HG03196 (cell line): ENCODE measurements around the gene CDKN1C.
"Not testable (repeated sequence)": the region's sequence is repeated elsewhere in the genome, so short reads cannot be mapped to it uniquely, and the experiment has no call there.

Source experiments
- ATAC-seq: cut with Tn5 transposase; IDR thresholded peaks from one replicate; pipeline ENCODE4 v1.9.1; 2021; ENCODE audit not compliant: unreplicated experiment

CDKN1C gene

GRCh38 chr11:2909133-2909902 lies 23.7 kb upstream of the CDKN1C start:
- ATAC-seq: no peak

DNA sequence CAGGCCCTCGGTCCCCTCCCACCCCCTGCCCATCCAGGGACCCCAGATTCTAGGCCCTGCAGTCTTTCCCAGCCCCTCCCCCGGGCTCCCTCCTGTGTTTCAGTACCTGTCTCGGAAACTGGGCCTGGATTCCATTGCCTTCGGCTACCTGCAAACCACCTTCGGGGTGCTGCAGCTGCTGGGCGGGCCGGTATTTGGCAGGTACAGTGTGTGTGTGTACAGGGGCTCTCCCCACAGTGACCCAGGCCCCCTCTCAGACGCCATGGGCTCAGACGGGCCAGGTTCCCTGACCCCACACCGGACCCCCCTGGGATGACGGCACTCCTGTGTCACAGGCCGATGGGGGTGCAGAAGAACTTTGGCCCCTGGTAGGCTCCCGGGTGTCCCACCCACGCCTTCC lies 22.6 kb upstream of the CDKN1C start:
- no peak for ATAC-seq

DNA sequence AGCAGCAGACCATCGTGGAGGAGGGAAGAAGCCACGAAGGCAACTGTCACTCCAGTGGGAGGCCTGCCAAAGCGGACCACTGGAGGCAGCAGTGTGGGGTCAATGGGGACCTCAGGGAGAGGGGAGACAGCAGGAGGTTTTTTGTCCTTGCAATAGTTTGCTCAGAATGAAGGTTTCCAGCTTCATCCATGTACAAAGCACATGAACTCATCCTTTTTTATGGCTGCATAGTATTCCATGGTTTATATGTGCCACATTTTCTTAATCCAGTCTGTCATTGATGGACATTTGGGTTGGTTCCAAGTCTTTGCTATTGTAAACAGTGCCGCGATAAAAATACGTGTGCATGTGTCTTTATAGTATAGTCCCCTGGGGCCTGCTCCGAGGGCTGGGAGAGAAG lies 19.7 kb upstream of the CDKN1C start:
- not testable (repeated sequence) for ATAC-seq

- ATAC-seq: no peak
These were observed 18.8 kb upstream of the CDKN1C start for GRCh38 chr11:2904153-2905052.

GRCh38 chr11:2903672-2904011 lies 18.1 kb upstream of the CDKN1C start:
- ATAC-seq: no peak

DNA sequence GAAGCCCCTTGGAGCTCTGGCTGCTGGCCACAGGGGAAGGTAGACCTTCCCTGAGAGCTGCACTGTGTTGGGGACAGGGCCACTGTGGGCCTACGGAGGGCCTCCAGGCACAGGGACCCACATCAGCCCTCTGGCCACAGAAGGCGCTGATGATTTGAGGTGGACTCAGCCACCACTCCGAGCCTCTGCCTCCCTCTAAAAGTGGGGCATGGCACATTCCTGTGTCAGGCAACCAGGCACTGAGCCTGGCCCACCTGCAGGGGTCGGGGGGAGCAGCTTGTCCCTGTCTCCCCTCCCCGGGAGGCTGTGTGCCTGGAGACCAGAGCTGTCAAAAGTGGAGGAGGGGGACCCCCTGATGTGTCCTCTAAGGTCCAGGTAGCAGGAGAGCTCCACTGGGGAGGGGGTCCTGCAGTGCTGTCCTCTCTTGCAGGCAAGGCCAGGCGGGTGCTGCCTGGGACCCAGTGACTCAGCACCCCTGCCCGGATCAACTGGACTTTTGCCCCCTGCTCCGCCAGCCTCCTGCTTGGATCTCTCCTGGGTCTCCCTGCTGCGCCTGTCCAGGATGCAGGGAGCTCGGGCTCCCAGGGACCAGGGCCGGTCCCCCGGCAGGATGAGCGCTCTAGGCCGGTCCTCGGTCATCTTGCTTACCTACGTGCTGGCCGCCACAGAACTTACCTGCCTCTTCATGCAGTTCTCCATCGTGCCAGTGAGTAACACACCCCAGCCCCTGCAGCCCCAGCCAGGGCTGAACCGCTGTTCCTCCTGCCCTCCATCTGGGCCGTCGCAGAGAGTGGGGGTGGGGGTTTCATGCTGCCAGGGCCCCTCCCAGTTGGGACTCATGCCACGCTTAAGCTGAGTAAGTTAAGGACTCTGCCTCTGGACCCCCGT lies 17.5 kb upstream of the CDKN1C start:
- ATAC-seq: no peak

DNA sequence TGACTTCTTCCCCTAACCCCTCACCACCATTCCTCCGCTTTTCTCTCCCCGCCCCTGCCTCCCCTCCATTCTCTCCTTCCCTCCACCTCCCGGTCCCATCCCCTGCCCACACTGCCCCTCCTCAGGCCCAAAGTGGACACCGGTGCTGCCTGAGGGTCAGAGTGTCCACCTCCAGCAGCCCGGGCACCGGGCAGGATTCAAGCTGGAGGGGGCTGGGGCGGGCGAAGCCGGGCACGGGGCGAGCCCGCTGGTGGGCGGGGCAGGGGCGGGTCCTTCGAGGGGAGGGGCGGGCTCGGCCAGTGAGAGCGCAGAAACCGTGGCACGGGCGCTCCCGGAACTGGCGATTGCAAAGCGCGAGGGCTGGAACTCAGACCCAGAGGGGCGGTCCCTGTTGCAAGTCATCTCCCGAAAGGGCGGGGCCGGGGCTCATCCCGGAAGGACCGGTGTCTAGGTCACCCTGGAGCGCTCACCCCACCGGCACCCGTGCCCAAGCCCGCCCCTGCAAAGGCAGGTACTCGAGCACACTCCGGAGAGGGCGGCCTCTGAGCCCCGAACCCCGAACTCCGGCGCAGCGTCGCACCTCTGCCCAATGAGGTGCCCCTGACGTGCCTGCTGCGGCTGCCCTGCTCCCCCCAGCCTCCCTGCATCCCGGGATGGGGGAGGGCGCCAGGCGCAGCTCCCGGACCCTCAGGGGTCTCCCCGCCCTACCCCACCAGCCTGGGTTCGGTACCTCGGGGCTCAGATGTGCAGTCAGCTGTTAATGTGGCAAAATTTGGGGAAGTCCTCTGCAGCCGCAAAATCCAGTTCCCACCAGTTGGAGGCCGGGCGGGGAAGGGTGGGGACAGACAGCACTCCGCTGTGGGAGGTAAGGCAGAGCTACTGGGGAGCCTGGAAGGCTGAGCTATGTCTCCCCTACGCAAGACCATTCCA lies 16.5 kb upstream of the CDKN1C start:
- ATAC-seq: peak; percentile 92

DNA sequence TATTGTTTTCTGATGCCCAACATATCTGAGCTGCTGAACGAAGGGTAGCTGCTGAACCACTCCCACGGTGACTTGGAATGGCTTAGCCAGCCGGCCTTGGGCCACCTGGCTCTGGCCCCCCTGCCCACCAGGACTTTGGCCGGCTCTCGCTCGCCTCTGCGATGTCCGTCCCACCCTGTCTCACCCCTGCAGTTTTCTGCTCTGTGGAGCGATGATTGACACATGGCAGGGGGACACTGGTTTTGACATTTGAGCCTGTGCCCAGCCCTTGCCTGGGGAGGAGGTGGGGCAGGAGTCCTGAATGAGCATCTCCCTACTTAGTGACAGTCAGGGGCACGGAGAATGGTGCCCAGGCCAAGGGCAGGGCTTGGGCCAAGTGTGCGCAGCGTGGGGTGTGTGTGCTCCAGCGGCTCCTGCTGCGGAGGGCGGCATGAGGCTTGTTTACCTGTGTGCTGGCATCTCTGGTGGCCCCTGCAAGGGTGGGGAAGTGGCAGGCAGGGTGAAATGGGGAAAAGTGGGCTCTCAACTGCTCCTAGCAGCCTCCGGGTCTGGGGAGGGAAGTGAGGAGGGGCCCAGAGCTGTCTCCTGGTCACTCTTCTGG lies 15.7 kb upstream of the CDKN1C start:
- ATAC-seq: no peak

DNA sequence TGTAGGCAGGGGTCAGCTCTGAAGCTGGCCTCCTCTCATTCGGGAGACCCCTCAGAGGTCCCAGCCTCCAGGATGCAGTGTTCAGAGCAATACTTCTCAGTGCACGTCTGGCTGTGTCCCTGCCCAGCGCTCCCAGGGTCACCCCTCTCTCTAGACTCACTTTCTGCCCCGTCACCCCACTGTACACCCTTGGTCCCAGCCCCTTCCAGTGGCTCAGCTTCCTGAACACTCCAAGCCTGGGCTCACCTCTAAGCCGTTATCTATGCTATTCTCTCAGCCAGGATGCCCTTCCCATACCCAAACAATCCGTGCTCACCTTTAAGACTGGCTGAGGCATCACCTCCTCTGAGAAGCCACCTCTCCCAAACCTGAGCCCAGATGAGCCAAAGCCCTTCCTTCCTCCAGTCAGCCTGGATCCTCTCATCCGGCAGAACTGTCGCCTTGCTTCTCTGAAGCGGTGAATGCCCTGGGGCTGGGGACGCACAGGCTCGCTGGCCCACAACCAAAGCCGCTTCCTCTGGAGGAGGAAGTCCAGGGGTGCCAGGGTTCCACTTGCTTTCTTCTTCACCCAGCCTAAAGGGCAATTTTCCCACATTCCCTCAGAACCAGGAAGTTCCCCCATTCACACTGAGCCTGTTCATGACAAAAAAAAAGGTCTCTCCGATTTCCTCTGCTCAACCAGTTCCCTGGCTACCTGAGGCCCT lies 13.7 kb upstream of the CDKN1C start:
- no peak for ATAC-seq

DNA sequence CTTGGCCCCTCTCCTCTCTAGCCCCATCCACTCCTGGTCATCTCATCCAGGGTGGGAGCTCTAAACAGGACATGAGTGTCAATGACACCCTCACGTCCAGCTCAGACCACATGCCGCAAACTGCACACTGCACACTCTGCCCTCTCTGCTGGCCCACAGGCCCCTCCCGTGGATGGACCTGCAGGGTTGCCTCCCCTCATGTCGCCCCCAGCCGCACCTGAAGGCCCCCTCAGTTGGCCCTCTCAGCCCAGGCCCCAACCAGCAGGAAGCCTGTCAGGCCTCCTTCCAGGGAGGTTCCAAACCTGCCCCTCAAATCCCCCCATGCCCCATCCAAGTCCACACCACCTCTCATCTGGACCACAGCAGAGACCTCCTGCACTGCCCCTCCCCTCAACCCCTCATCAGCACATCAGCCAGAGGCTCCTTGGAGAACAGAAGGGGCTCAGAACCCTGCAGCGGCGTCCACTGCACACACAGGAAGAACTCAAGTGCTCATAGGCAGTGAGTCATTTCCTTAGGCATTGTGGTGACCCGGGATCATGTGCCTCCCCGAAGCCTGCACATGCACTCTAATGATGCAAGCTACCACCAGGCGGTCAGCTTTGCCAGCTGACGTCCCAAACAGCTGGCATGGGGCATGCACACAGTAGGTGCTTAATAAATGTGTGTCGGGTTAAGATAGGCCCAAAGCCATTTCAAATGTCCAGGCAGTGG lies 12.9 kb upstream of the CDKN1C start:
- ATAC-seq: no peak

DNA sequence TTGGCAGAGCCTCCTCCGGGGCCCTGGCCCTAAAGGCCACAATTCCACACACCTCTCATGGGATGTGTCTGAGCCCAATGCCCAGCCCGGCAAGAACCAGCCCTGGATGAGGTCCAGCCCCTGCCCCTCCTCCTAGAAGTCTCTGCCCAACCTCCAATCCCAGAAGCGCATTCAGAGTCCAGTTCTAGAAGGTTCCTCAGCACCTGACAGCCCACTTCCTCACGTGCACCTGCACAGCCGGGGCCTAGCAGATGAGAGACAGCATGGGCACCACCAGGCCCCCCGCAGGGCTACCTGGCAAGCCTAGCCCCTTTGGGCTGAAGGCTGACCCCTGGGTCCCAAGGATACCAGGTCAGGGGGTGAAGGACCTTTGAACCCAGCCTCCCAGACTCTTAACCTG lies 11.5 kb upstream of the CDKN1C start:
- no peak for ATAC-seq

GRCh38 chr11:2896047-2896446 lies 10.5 kb upstream of the CDKN1C start:
- ATAC-seq: no peak

DNA sequence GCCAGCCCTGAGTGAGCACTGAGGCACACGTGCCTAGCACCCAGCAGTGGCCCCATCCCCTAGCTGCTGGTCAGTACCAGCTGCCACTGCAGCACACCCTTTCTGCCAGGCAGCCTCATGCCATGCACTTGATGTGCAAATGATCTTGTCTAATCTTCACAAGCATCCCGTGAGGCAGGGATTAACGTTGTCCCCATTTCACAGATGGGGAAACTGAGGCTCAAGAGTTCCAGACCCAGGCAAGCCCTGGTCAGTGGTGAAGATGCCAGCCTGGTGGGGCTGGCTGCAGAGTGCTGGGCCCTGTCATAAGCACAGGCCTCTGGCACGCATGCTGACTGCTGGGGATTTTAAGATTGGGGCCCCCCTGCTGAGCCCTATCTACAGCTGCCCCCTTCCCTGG lies 8.4 kb upstream of the CDKN1C start:
- ATAC-seq: no peak

- no peak for ATAC-seq
These were observed 7.5 kb upstream of the CDKN1C start for GRCh38 chr11:2892967-2893528.

DNA sequence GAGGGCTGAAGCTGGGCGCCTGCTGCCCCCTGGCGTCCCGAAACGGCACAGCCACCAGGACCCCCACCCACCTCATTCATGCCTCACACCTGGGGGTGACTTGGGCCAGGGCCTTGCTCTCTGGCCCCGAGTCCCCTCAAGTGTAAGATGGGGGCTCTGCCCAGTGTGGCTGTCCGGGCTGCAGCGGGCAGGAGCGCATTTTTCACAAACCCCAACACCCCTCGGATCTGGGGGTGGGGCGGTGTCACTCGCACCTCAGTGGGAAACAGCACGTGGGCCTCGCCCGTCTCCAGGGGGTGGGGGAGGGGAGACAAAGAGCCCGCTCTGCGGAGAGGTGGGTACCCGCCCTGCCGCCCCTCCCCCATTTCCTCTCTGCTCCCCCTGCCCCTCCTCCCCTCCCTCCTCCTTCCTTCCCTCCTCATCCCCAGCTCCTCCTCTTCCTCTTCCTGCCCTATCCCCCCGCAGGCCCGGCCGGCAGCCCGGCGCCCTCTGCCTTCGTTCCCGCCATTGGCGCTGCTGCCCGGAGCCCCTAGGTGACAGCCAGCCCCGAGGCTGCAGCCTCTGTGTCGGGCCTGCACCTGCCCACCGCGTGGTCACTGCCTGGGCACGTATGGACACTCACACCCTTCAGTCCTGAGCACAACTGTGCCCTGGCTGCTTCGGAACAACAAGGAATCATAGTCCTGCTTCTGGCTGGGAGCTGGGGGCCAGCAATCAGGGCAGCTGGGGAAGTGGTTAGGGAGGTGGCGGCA lies 6.8 kb upstream of the CDKN1C start:
- no peak for ATAC-seq

- ATAC-seq: no peak
These were observed 6.0 kb upstream of the CDKN1C start for GRCh38 chr11:2891326-2892214.
